Stimulated activated CD4-positive, alpha-beta T cell treated with anti-CD3 and anti-CD28 coated beads, Interleukin-12 subunit alpha, Interleukin-12 subunit beta, amount 100 ng/mL, for 48 hours (primary cell): ENCODE measurements around the gene ELP5.

ENCODE experiments used
- DNase-seq, 3 donors: peaks; one replicate each; pipeline ENCODE4 v3.0.0-alpha.2; 2020; ENCODE audit warnings: low read depth in 2 of 3, low spot score in 1 of 3

The ELP5 gene

GRCh38 chr17:7251661-7252175 lies 297 bp upstream of the ELP5 start, which contains the start of gene CTDNEP1:
Gene CTDNEP1, minus strand, starts transcription at chr17:7251734. Its CDS starts 438 bp downstream, at chr17:7251296.
- peak; percentile 96 to 99 (median 98) for DNase-seq

GRCh38 chr17:7253082-7253481 lies 1.1 kb downstream of the ELP5 start:
- no peak for DNase-seq

- DNase-seq, result no peak
Measured at GRCh38 chr17:7254511-7254910, 2.5 kb downstream of the ELP5 start.

- no peak for DNase-seq
Measured at GRCh38 chr17:7256766-7257456, 4.9 kb downstream of the ELP5 start.

GRCh38 chr17:7258731-7259554 lies 6.9 kb downstream of the ELP5 start:
- DNase-seq, result no peak

- no peak for DNase-seq
Measured at GRCh38 chr17:7259555-7259889, 7.5 kb downstream of the ELP5 start.

- DNase-seq, result no peak
Measured at GRCh38 chr17:7260151-7260550, 8.1 kb downstream of the ELP5 start.

- no peak for DNase-seq
Measured at GRCh38 chr17:7260651-7261378, 8.8 kb downstream of the ELP5 start.

GRCh38 chr17:7261379-7262191 lies 9.6 kb downstream of the ELP5 start:
- no peak for DNase-seq

- DNase-seq, result no peak
Measured at GRCh38 chr17:7262192-7262934, 10.3 kb downstream of the ELP5 start, which contains the start of gene CLDN7. Gene CLDN7, minus strand, starts transcription at chr17:7262478. Its CDS starts 435 bp downstream, at chr17:7262043.

- no peak for DNase-seq
Measured at GRCh38 chr17:7262935-7263800, 11.2 kb downstream of the ELP5 start.

- no peak for DNase-seq
Measured at GRCh38 chr17:7263801-7264078, 11.7 kb downstream of the ELP5 start.

- DNase-seq, result no peak
Measured at GRCh38 chr17:7266784-7267183, 14.8 kb downstream of the ELP5 start.

GRCh38 chr17:7279448-7279847 lies 27.4 kb downstream of the ELP5 start:
- no peak for DNase-seq

- peak; percentile 77 to 86 (median 78) for DNase-seq
Measured at GRCh38 chr17:7280519-7281073, 28.6 kb downstream of the ELP5 start.

GRCh38 chr17:7281074-7281952 lies 29.3 kb downstream of the ELP5 start, which contains the start of gene SLC2A4:
Gene SLC2A4, plus strand, starts transcription at chr17:7281718. Its CDS starts 217 bp downstream, at chr17:7281935.
- peak; percentile 86 to 92 (median 87) for DNase-seq

GRCh38 chr17:7281953-7282751 lies 30.1 kb downstream of the ELP5 start:
- DNase-seq, result no peak
